A549 (cell line): Measurements from ENCODE around the gene C16orf89. TPM values are rescaled to one million over a fixed set of nuclear protein-coding genes. Genes with fewer than 3 reads are reported as not detected.

ENCODE experiments used
- ATAC-seq, 2 experiments: fragments of 200-7000 bp in 1 of 2; fragments of >200 bp in 1 of 2; cut with Nextera tagmentation in 1 of 2; cut with Tn5 transposase in 1 of 2; 3 replicates each; pipeline versions ENCODE4 v1.8.0 to v1.9.1; 2018 to 2020; ENCODE audit warnings: mild to moderate bottlenecking in 1 of 2, moderate library complexity in 1 of 2
- CTCF ChIA-PET: fragments of 300-600 bp; sonication (Branson Sonifier 250); formaldehyde crosslinking; extraction: SDS; loops from one replicate; lab custom pipeline; 2021; ENCODE audit warnings: antibody characterized with exemption, inconsistent platforms; lab: Yijun Ruan, JAX
- POLR2A ChIA-PET: fragments of 350-600 bp; formaldehyde crosslinking; extraction: SDS; loops from one replicate; lab custom pipeline; 2021; ENCODE audit warnings: antibody characterized with exemption, inconsistent platforms; lab: Yijun Ruan, JAX
- DNase-seq, 2 experiments: peaks; one replicate each; pipeline versions ENCODE4 v3.0.0 to v3.0.0-alpha.2; 2011 to 2016; ENCODE audit warnings: low read depth in 1 of 2, low spot score in 1 of 2
- FAIRE-seq: peaks from 2 replicates; lab custom pipeline; 2011; peaks lifted over from hg19 to GRCh38; lab: Jason Lieb, UNC
- H3K27ac ChIP-seq, 2 experiments: fragments of >200 bp; sonication (Bioruptor Twin); formaldehyde crosslinking; 3 replicates each; pipeline ENCODE4 v1.5.1; 2016 to 2017
- H3K4me1 ChIP-seq: fragments of >200 bp; sonication (Bioruptor Twin); formaldehyde crosslinking; 3 replicates; pipeline ENCODE4 v1.6.1; 2016
- H3K4me2 ChIP-seq: fragments of >200 bp; sonication (Bioruptor Twin); formaldehyde crosslinking; 3 replicates; pipeline ENCODE4 v1.6.1; 2016
- H3K4me3 ChIP-seq: fragments of >200 bp; sonication (Bioruptor Twin); formaldehyde crosslinking; 3 replicates; pipeline ENCODE4 v1.5.1; 2016
- H3K9me3 ChIP-seq: fragments of >200 bp; sonication (Bioruptor Twin); formaldehyde crosslinking; 3 replicates; pipeline ENCODE4 v1.6.1; 2016
- CBX2 ChIP-seq: fragments of 200-600 bp; sonication (generic); IDR thresholded peaks from 2 replicates; pipeline ENCODE4 v1.6.1; 2016; ENCODE audit warnings: low read depth, mild to moderate bottlenecking, borderline replicate concordance
- CHD4 ChIP-seq: fragments of 200-600 bp; sonication (generic); IDR thresholded peaks from 2 replicates; pipeline ENCODE4 v1.6.1; 2016; ENCODE audit warnings: antibody characterized with exemption, mild to moderate bottlenecking, borderline replicate concordance
- CTCF ChIP-seq: fragments of >200 bp; sonication (Bioruptor Twin); formaldehyde crosslinking; IDR thresholded peaks from 3 replicates; pipeline ENCODE4 v1.5.1; 2016
- FOSB ChIP-seq: fragments of 250-450 bp; sonication (Bioruptor Pico); IDR thresholded peaks from 2 replicates; pipeline ENCODE4 v1.5.0; 2020; ENCODE audit warnings: mild to moderate bottlenecking, moderate library complexity
- FOSL2 ChIP-seq, 2 experiments: fragments of 450-650 bp in 1 of 2; fragments of >200 bp in 1 of 2; sonication (Bioruptor Twin) in 1 of 2; formaldehyde crosslinking; IDR thresholded peaks; 2 replicates each; pipeline versions ENCODE4 v1.5.0 to v1.6.1; 2016 to 2020; ENCODE audit warnings: mild to moderate bottlenecking in 1 of 2, moderate library complexity in 1 of 2
- FOXS1 ChIP-seq: fragments of 250-450 bp; sonication (Bioruptor Pico); IDR thresholded peaks from 2 replicates; pipeline ENCODE4 v1.5.0; 2020; ENCODE audit warnings: mild to moderate bottlenecking, moderate library complexity
- HDAC2 ChIP-seq: fragments of 200-600 bp; sonication (generic); IDR thresholded peaks from 2 replicates; pipeline ENCODE4 v1.6.1; 2016
- NR3C1 ChIP-seq: fragments of >200 bp; sonication (Bioruptor Twin); formaldehyde crosslinking; IDR thresholded peaks from 3 replicates; pipeline ENCODE4 v1.6.1; 2017
- RFX5 ChIP-seq: fragments of 450-650 bp; IDR thresholded peaks from 2 replicates; pipeline ENCODE4 v1.7.1; 2014; ENCODE audit warnings: antibody characterized with exemption, mild to moderate bottlenecking, moderate library complexity
- SREBF2 ChIP-seq: fragments of 450-650 bp; IDR thresholded peaks from 2 replicates; pipeline ENCODE4 v1.6.1; 2014; ENCODE audit warnings: mild to moderate bottlenecking, moderate library complexity
- TFCP2L1 ChIP-seq: fragments of 250-450 bp; sonication (Bioruptor Pico); IDR thresholded peaks from 2 replicates; pipeline ENCODE4 v1.5.0; 2021; ENCODE audit warnings: mild to moderate bottlenecking
- ZNF302 ChIP-seq: fragments of 250-450 bp; sonication (Bioruptor Pico); IDR thresholded peaks from 2 replicates; pipeline ENCODE4 v1.9.0; 2021; ENCODE audit warnings: inconsistent platforms, mild to moderate bottlenecking, moderate library complexity
- WGBS: methylation state at CpG from one replicate; pipeline ENCODE4 v1.1.6; 2017; ENCODE audit errors: missing lambda C conversion rate; 5-methylcytosine and 5-hydroxymethylcytosine counted together
- polyA plus RNA-seq, 4 experiments: library from polyadenylated mRNA; depleted of rRNA in 3 of 4; stranded (reverse); fragments of >200 nt; fragmentation: RNase III in 1 of 4; extraction: RNeasy Plus Mini Kit Qiagen cat#74134 plus additional on column Dnase treatment in 1 of 4; gene quantifications; 2 replicates in 3 of 4; 3 replicates in 1 of 4; pipeline ENCODE4 v1.2.3, GENCODE V29; 2011 to 2017

The C16orf89 gene
- polyA plus RNA-seq, 2 of the 4 experiments (the other 2 are of a cell fraction): not detected

- no peak for TF ChIP-seq TFCP2L1 (CRISPR knock-in tag)
- no peak for TF ChIP-seq FOSB
- no peak for TF ChIP-seq CTCF
- TF ChIP-seq HDAC2: no peak
Measured at GRCh38 chr16:5008311-5008731, 57.4 kb downstream of the C16orf89 start (continued).

GRCh38 chr16:5007256-5007655 is 58.5 kb downstream of the C16orf89 start:
- FAIRE-seq: no peak
- WGBS: 74% methylated on average over 10 of the region's 10 CpGs
- TF ChIP-seq FOSL2 (IDR thresholded peaks at IDR 0.05): no peak
- no peak for TF ChIP-seq FOSL2 (CRISPR knock-in tag; IDR thresholded peaks at IDR 0.05)

GRCh38 chr16:5006348-5007193 is 59.2 kb downstream of the C16orf89 start:
- no peak for ATAC-seq
- ChIA-PET CTCF (interaction anchor here (1.1 kb wide), 1 partner anchor 50 kb away, joined by 3 read pairs; no protein-coding TSS in a partner anchor), POLR2A (no interaction called here)
- WGBS: 55% methylated on average over 18 of the region's 22 CpGs
- no peak for TF ChIP-seq FOXS1 (CRISPR knock-in tag)
- no peak for TF ChIP-seq SREBF2
- no peak for TF ChIP-seq CBX2
- no peak for TF ChIP-seq FOSB
- TF ChIP-seq ZNF302 (CRISPR knock-in tag): no peak
- Histone ChIP-seq H3K27ac (no peak overlapping the region), H3K4me3 (no peak overlapping the region), H3K4me2 (no peak overlapping the region), H3K4me1 (no peaks in the 10 kb centered on the region), H3K9me3 (no peaks in the 10 kb centered on the region)
- no peak for DNase-seq
- no peak for FAIRE-seq

More at GRCh38 chr16:5007256-5007655, 58.5 kb downstream of the C16orf89 start:
- ChIA-PET POLR2A (interaction anchor here (0.7 kb wide), 1 partner anchor 506 kb away, joined by 4 read pairs; no protein-coding TSS in a partner anchor), CTCF (interaction anchor here (0.6 kb wide), 1 partner anchor 38 kb away, joined by 3 read pairs; no protein-coding TSS in a partner anchor)
- no peak overlapping the region for H3K4me3 ChIP-seq
- no peak for ATAC-seq
- DNase-seq: no peak
- H3K4me1 ChIP-seq: no peaks in the 10 kb centered on the region
- H3K27ac ChIP-seq: no peak overlapping the region
- H3K9me3 ChIP-seq: no peaks in the 10 kb centered on the region
- no peak overlapping the region for H3K4me2 ChIP-seq

- ATAC-seq (no peak), FAIRE-seq (no peak), DNase-seq (no peak)
- 81% methylated on average over 2 of the region's 4 CpGs for WGBS
- TF ChIP-seq CHD4: no peak
- H3K4me1 ChIP-seq: no peaks in the 10 kb centered on the region
- ChIA-PET CTCF (interaction anchor here (1.1 kb wide), 1 partner anchor 50 kb away, joined by 3 read pairs; no protein-coding TSS in a partner anchor), POLR2A (no interaction called here)
- no peaks in the 10 kb centered on the region for H3K9me3 ChIP-seq
- H3K4me3 ChIP-seq: no peak overlapping the region
- H3K4me2 ChIP-seq: no peak overlapping the region
- H3K27ac ChIP-seq: no peak overlapping the region
Measured at GRCh38 chr16:5005916-5006315, 59.8 kb downstream of the C16orf89 start.

- Histone ChIP-seq H3K4me1 (no peaks in the 10 kb centered on the region), H3K4me3 (no peak overlapping the region), H3K27ac (no peak overlapping the region), H3K9me3 (no peaks in the 10 kb centered on the region), H3K4me2 (no peak overlapping the region)
- no peak for DNase-seq
- ATAC-seq: no peak
- TF ChIP-seq RFX5: no peak
- TF ChIP-seq NR3C1: no peak
- no peak for FAIRE-seq
- WGBS: 56% methylated on average over 5 of the region's 5 CpGs
- POLR2A ChIA-PET: no interaction called here
- CTCF ChIA-PET: interaction anchor here (1.3 kb wide), 2 partner anchors 21 to 48 kb away, joined by 3 to 4 read pairs; no protein-coding TSS in a partner anchor
Measured at GRCh38 chr16:5004311-5004710, 61.4 kb downstream of the C16orf89 start.
